ENCODE results near the gene PPID. TPM values are rescaled to one million over a fixed set of nuclear protein-coding genes. Genes with fewer than 3 reads are reported as not detected.
"Not testable (repeated sequence)": the region's sequence is repeated elsewhere in the genome, so short reads cannot be mapped to it uniquely, and the experiment has no call there.

Gene PPID
- total RNA-seq, 1 donor from 2014 or later, result 20.0 TPM

GRCh38 chr4:158714937-158715336 is 8.3 kb downstream of the PPID start:
- H3K4me1 Mint-ChIP-seq (ENCODE audit: low read depth), result no peaks in the 10 kb centered on the region
- TF ChIP-seq CTCF (IDR thresholded peaks at IDR 0.05), result no peak
- no peak overlapping the region for H3K27ac Mint-ChIP-seq (ENCODE audit: unreplicated experiment)
- H3K9me3 Mint-ChIP-seq (ENCODE audit: low read depth), result no peaks in the 10 kb centered on the region
- DNase-seq (ENCODE audit: low spot score), result no peak
- H3K36me3 Mint-ChIP-seq (ENCODE audit: low read depth), result peaks cover 44% of the 10 kb centered on the region
- H3K27me3 Mint-ChIP-seq (ENCODE audit: low read depth), result no peaks in the 10 kb centered on the region
- H3K4me3 Mint-ChIP-seq (ENCODE audit: unreplicated experiment), result no peak overlapping the region

GRCh38 chr4:158712622-158713021 is 10.6 kb downstream of the PPID start:
- not testable (repeated sequence) for DNase-seq (ENCODE audit: low spot score); H3K27me3 Mint-ChIP-seq (ENCODE audit: low read depth); H3K4me3 Mint-ChIP-seq (ENCODE audit: unreplicated experiment); H3K9me3 Mint-ChIP-seq (ENCODE audit: low read depth); H3K27ac Mint-ChIP-seq (ENCODE audit: unreplicated experiment); H3K4me1 Mint-ChIP-seq (ENCODE audit: low read depth)
- peaks cover 37% of the 10 kb centered on the region for H3K36me3 Mint-ChIP-seq (ENCODE audit: low read depth)

DNA sequence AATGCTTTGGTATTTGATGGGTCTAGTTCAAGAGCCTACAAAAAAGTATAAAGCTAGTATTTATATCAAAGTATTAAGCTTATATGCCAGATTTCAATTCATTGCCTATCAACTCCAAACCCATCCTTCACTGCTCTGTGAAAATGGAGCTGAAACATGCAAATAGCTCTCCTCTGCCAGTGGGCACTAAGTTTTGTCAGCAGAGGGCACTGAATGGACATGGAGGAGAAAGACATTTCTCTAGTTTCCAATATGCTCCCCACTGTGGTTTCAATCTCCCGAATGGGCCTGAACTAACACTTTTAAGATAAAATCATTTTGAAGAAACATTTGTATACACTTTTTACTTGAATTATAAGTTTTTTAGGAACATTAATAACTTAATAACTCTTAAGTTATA is 12.4 kb downstream of the PPID start:
- DNase-seq (ENCODE audit: low spot score), result no peak
- Mint-ChIP-seq H3K9me3 (ENCODE audit: low read depth) (no peaks in the 10 kb centered on the region), H3K4me1 (ENCODE audit: low read depth) (no peaks in the 10 kb centered on the region), H3K27me3 (ENCODE audit: low read depth) (no peaks in the 10 kb centered on the region), H3K27ac (ENCODE audit: unreplicated experiment) (no peak overlapping the region), H3K4me3 (ENCODE audit: unreplicated experiment) (no peak overlapping the region), H3K36me3 (ENCODE audit: low read depth) (peaks cover 35% of the 10 kb centered on the region)
- peak; percentile 63 for TF ChIP-seq CTCF (IDR thresholded peaks at IDR 0.05)

GRCh38 chr4:158704274-158704673 is 18.9 kb downstream of the PPID start:
- Mint-ChIP-seq H3K27me3 (ENCODE audit: low read depth) (no peaks in the 10 kb centered on the region), H3K36me3 (ENCODE audit: low read depth) (peaks cover 16% of the 10 kb centered on the region), H3K27ac (ENCODE audit: unreplicated experiment) (no peak overlapping the region), H3K4me1 (ENCODE audit: low read depth) (no peaks in the 10 kb centered on the region), H3K4me3 (ENCODE audit: unreplicated experiment) (no peak overlapping the region), H3K9me3 (ENCODE audit: low read depth) (no peaks in the 10 kb centered on the region)
- no peak for DNase-seq (ENCODE audit: low spot score)
- no peak for TF ChIP-seq CTCF (IDR thresholded peaks at IDR 0.05)

DNA sequence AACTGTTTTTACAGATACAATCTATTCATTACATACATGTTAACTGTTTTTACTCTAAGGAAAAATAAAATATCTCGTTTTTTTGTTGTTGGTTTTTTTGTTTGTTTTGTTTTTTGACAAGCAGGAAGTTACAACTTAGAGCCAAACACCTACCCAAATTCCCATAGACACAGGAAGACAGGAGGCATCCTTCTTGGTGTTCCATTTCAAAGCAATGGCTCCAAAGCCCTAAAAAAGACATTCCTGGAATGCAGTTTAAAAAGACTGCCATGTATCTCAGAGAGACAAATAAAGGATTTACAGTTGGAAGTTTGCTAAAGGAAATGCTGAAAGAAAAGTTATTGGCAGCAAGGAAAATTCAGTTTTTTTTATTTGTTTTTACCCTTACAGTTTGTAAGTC is 34.4 kb downstream of the PPID start:
- no peak for DNase-seq (ENCODE audit: low spot score)
- H3K36me3 Mint-ChIP-seq (ENCODE audit: low read depth), result peaks cover 13% of the 10 kb centered on the region
- H3K4me3 Mint-ChIP-seq (ENCODE audit: unreplicated experiment), result no peak overlapping the region
- H3K9me3 Mint-ChIP-seq (ENCODE audit: low read depth), result no peaks in the 10 kb centered on the region
- H3K4me1 Mint-ChIP-seq (ENCODE audit: low read depth), result no peaks in the 10 kb centered on the region
- H3K27me3 Mint-ChIP-seq (ENCODE audit: low read depth), result no peaks in the 10 kb centered on the region
- no peak overlapping the region for H3K27ac Mint-ChIP-seq (ENCODE audit: unreplicated experiment)
- no peak for TF ChIP-seq CTCF (IDR thresholded peaks at IDR 0.05)

GRCh38 chr4:158682066-158682465 is 41.1 kb downstream of the PPID start:
- Mint-ChIP-seq H3K9me3 (ENCODE audit: low read depth) (no peaks in the 10 kb centered on the region), H3K36me3 (ENCODE audit: low read depth) (peaks cover 9% of the 10 kb centered on the region), H3K4me1 (ENCODE audit: low read depth) (no peaks in the 10 kb centered on the region), H3K4me3 (ENCODE audit: unreplicated experiment) (no peak overlapping the region), H3K27ac (ENCODE audit: unreplicated experiment) (no peak overlapping the region), H3K27me3 (ENCODE audit: low read depth) (no peaks in the 10 kb centered on the region)
- no peak for TF ChIP-seq CTCF (IDR thresholded peaks at IDR 0.05)
- no peak for DNase-seq (ENCODE audit: low spot score)

Measured in chondrocyte (in vitro differentiated cells).